ENCODE data around the gene UPK3B.
"Not testable (repeated sequence)": the region's sequence is repeated elsewhere in the genome, so short reads cannot be mapped to it uniquely, and the experiment has no call there.

UPK3B gene

DNA sequence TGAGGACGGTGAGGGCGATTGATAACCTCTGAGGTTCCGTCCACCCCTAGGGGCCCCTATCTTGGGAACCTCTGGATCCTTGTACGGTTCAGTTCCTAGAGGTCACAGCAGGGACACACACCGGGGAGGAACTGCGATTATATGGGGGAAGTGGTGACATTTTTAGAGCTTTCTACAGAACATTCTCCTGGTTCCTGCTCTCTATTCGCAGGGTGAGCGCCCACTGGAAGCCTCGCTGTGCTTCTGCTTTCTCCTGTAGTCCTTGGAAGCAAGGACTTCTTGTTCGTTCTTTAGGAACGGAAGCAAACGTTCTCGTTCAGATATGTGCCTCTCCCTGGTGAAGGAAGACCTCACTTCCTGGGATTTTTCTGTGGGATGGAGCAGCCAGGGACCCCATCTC lies 22.4 kb upstream of the UPK3B start:
- DNase-seq (ENCODE audit: low read depth in 2 of 2, low spot score in 1 of 2): not testable (repeated sequence)

DNA sequence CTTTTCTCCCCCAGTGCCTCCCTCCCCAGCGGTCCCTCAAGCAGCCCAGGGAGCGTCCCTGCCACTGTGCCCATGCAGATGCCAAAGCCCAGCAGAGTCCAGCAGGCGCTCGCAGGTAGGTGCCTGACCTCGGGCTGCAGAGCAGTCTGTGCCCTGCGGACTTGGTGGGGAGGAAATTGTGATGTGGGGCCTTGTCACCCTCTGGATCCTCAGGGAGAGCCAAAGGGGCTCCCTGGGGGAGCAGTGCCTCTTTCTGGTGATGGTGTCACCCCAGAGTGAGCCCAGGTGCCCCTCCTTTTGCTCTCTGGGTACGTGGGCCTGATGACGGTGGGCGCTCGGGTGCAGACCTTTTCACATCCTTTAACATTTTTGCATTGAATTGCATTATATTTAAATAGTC lies 18.2 kb upstream of the UPK3B start:
- not testable (repeated sequence) for DNase-seq (ENCODE audit: low read depth in 2 of 2, low spot score in 1 of 2)

DNA sequence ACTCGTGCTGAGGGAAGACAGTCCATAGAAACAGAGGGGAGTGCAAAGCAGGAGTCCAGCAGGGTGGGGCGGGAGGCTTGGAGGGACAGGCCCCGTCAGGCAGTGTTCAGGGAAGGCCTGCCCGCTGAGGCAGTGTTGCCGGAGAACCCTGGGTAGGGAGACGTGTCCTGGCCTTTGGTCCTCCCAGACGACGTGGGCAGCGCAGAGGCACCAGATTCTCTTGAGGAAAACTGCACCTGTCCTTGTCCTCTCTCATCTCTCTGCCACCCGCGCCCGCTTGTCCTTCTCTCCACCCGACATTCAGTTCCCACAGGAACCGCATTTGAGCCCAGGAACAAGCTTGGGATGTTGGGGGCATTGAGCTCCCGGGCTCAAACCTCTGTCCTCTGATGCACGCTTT lies 14.6 kb upstream of the UPK3B start:
- DNase-seq (ENCODE audit: low read depth in 2 of 2, low spot score in 1 of 2): not testable (repeated sequence)

DNA sequence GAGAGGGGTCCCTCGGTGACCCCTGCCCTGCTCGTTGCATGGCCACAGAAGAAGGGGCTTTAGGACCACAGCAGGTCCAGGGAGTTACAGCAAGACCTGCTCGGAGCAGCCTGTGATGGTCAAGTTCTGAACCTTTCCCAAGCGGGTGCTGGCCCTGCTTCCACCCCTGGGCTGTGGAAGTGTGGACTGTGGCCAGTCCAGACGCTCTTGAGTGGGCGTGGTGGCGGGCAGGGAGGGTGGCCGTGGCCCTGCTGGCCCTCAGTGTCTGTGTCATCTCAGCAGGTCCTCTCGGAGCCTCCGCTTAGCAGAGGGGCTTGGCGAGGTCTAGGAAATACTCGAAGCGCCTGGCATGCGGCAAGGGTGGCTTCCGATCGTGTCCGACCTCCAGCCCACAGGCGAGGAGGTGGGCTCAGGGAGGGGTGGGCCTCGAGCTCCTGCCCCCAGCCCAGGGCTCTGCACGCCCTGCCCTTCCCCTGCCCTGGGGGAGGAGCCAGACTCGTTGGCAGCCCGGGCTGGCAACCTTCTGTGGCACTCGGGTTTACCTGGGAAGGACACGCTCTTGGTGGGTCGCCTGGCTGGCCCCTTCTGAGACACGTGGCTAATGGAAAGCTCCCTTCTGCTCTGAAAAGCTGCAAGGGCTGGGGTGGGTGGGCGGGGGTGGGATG lies 12.3 kb upstream of the UPK3B start:
- DNase-seq (ENCODE audit: low read depth in 2 of 2, low spot score in 1 of 2): not testable (repeated sequence)

DNA sequence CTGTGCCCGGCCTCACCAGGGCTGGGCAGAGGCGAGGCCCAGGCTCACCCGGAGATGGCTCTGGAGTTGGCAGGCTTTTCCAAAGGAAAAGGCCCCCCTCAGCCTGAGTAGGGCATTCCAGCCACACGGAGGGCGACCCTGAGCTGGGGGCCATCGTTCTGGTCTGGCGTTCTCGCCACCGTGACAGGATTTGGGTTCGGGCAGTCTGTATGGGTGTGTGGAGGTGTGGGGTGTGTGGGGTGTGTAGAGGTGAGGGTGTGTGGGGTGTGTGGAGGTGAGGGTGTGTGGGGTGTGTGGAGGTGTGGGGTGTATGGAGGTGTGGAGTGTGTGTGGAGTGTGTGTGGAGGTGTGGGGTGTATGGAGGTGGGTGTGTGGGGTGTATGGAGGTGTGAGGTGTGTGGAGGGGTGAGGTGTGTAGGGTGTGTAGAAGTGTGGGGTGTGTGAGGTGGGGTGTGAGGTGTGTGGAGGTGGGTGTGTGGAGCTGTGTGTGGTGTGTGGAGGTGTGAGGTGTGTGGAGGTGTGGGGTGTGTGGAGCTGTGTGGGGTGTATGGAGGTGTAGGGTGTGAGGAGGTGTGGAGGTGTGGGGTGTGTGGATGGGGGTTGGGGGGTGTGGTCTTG lies 11.7 kb upstream of the UPK3B start:
- DNase-seq (ENCODE audit: low read depth in 2 of 2, low spot score in 1 of 2): not testable (repeated sequence)

DNA sequence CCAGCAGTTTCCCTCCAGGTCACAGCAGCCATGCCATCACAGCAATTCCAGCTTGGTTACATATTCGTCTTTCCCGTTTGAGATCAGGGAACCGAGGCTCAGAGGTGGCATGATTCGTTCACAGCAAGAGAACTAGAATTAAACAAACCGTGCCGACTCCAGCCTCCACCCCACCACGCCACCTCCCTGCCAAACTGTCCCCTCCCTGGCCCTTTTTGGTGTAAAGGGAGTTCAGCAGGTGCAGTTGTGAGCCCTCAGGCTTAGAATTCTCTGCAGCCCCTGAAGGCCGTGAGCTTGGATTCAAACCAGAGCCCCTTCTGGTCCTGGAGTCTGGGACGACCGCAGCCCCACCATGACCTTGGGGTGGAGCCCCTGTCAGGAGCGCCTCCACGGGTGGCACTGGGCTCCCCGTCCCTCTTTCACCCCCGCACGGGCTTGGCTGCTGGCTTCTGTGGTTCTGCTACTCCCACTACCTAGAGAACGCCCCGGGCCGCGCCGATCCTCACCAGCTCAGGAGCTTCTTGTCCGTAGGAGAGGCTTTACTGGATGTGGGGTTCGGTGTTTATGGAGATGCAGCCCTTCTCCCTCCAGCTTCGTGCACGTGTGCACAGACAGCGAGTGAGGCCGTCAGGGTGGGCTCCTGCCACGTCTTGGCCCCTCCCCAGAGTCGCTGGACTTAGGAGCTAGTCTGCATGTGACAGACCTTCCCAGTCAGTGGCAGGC lies 11.0 kb upstream of the UPK3B start:
- not testable (repeated sequence) for DNase-seq (ENCODE audit: low read depth in 2 of 2, low spot score in 1 of 2)

DNA sequence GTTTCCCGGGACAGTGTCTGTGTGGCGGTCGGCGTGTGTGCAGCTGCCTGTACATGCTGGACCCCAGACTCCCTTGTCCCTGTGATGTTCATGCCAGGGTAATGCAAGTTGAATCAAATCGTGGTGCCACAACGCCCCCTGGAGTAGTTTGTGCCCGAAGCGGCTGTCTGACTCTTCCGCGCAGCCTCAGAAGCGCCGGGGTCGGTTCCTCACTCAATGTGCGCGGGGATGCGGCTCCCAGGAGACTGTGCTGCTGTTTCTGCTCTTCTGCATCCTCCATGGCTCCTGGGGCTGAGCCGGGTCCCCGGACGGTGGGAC lies 10.5 kb upstream of the UPK3B start:
- DNase-seq (ENCODE audit: low read depth in 2 of 2, low spot score in 1 of 2): not testable (repeated sequence)

DNA sequence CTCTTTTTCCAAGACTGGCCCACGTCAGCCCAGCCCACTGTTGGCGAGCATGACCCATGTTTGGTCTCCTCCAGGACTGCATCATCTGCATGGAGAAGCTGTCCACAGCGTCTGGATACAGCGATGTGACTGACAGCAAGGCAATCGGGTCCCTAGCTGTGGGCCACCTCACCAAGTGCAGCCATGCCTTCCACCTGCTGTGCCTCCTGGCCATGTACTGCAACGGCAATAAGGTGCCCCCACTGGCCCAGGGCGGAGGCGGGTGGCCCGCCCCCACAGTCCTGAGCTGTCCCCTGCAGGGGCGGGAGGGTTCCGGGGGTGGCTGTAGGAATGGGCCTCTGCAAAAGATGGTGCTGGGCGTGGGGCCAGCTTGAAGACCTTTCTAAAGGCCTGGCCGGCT lies 8.1 kb upstream of the UPK3B start:
- DNase-seq (ENCODE audit: low read depth in 2 of 2, low spot score in 1 of 2): not testable (repeated sequence)

DNA sequence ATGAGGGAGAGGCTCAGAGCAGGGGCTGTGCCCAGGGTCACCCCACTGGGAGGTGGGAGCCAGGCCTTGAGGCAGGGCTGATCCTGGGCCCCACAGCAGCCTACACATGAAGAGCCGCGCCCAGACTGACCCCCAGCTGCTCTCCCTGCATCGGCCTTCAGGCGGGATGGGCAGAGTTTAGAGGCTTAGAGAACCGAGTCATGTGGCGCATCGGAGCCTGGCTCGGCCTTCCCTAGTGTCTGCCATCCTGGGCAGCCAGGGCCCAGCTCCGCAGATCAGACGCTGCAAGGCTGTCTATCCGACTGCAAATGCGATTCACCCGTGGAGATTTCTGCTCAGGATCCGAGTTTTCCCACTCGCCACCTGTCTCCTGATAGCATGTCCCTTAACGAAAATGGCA lies 7.5 kb upstream of the UPK3B start:
- DNase-seq (ENCODE audit: low read depth in 2 of 2, low spot score in 1 of 2): not testable (repeated sequence)

DNA sequence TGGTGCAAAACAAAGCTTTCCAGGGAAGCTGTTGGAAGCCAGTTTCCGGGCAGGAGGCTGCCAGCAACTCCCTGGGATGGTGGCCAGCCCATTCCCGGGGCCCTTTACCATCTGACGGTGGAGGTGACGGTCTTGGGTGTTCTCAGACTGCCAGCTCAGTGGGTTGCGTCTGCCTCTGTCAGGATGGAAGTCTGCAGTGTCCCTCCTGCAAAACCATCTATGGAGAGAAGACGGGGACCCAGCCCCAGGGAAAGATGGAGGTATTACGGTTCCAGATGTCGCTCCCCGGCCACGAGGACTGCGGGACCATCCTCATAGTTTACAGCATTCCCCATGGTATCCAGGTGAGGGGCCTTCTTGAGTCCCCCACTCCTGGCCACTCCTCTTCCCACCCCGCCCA lies 7.1 kb upstream of the UPK3B start:
- DNase-seq (ENCODE audit: low read depth in 2 of 2, low spot score in 1 of 2): not testable (repeated sequence)

DNA sequence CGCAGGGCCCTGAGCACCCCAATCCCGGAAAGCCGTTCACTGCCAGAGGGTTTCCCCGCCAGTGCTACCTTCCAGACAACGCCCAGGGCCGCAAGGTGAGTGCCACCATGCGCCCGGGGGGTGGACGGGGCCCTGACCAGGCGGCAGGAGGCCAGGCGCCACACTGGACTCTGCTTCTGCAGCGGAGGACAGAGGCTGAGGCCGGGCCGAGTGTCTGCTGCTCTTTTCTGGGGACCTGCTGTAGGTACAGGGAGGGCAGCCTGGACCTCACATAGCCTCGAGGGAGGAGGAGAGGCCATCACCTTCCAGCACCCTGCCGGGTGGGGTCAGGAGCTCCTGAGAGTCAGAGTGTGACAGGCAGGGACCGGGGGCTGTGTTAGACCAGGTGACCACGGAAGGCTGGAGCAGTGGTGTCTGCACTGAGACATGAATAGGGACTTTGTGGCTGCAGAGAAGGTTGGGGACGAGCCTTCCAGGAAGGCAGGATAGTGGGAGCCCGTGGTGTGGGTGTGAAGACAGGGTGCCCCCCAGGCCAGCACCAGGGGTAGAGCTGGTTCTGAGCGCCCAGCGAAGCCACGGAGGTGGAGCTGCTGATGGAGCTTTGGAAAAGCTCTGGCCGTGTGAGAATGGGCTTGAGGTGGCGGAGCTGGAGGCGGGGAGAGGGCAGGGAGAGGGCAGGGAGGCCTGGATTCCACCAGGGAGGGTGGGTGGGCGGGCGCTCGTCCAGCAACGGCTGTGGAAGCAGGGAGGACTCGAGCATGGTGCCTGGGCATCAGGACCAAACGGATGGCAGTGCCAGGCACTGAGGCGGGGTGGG lies 5.8 kb upstream of the UPK3B start:
- DNase-seq (ENCODE audit: low read depth in 2 of 2, low spot score in 1 of 2): not testable (repeated sequence)

DNA sequence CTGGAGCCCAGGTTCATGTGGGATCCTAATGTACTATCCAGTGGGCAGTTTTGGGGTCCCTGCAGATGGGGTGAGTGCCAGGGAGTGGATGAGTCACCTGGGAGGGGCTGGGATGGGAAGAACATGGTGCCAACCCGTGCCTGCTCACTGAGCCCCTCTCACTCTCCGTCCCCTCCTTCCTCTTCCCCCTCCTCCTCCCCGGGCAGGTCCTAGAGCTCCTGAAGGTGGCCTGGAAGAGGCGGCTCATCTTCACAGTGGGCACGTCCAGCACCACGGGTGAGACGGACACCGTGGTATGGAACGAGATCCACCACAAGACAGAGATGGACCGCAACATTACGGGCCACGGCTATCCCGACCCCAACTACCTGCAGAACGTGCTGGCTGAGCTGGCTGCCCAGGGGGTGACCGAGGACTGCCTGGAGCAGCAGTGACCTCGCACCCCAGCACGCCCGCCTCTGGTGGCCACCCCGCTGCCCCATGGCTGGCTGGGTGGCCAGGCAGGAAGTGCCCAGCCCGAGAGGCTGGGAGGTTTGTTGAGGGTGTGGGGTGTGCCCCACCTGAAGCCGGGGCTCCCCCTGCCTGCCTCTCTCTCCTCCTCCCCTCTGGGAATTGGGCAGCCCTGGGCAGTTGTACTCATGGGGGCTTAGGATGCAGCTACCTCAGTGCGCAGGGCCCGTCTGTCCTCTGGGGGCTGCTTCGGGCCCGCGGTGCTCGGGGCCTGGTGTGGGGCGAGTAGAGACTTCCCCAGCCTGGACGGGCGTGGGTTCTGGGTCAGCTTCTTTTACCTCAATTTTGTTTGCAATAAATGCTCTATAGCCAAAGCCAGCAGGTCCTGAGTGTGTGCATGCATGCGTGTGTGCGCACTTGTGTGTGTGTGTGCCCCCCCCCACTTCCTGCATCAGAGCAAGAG lies 4.9 kb upstream of the UPK3B start:
- no peak for DNase-seq (ENCODE audit: low read depth in 2 of 2, low spot score in 1 of 2)

DNA sequence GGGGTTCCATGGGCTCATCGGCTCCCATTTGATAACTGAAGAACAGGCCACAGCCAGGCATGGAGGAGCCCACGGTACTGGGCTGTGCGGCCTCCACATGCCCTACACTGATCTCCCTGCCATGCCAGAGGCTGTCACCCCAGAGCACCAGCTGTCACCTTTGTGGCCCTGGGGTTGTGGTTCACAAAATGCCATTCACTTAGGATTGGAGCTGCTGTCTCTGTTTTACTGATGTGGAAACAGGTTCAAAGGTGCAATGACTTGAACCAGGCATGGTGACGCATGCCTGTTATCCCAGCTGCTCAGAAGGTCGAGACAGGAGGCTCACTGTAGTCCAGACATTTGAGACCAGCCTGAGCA lies 4.3 kb upstream of the UPK3B start:
- DNase-seq (ENCODE audit: low read depth in 2 of 2, low spot score in 1 of 2): no peak

DNA sequence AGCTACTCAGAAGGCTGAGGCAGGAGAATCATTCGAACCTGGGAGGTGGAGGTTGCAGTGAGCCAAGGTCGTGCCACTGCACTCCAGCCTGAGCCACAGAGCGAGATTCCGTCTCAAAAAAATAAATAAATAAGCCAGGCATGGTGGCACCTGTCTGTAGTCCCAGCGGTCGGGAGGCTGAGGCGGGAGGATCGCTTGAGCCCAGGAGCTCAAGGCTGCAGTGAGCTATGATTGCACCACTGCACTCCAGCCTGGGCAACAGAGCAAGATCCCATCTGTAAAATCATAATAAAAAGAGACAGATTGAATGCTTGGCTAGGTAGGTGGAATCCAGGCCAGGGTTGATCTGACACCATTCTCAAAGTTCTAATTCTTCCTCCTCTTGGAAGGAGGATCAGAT lies 3.7 kb upstream of the UPK3B start:
- not testable (repeated sequence) for DNase-seq (ENCODE audit: low read depth in 2 of 2, low spot score in 1 of 2)

DNA sequence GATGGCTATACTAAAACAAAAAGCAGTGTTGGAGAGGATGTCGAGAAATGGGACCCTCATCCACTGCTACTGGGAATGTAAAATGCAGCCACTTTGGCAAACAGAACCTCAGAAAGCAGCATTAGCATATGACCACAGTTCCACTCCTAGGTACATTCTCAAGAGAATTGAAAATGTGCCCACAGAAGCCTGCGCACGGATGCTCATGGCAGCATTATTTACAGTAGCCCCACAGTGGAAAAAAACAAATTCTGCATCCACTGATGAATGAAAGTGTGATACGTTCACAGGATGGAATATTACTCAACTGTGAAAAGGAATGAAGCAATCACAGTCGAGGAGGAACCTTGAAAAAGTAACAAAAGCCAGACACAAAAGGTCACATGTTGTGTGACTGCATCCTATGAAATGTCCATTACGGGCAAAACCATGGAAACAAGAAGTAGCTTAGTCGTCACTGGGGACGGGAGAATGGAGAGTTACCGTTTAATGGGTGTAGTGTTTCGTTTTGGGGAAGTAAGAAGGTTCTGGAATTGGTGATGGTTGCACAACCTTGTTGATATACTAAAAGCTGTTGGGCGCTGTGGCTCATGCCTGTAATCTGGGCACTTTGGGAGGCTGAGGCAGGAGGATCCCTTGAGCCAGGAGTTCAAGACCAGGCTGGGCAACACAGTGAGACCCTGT lies 2.5 kb upstream of the UPK3B start:
- no peak for DNase-seq (ENCODE audit: low read depth in 2 of 2, low spot score in 1 of 2)

DNA sequence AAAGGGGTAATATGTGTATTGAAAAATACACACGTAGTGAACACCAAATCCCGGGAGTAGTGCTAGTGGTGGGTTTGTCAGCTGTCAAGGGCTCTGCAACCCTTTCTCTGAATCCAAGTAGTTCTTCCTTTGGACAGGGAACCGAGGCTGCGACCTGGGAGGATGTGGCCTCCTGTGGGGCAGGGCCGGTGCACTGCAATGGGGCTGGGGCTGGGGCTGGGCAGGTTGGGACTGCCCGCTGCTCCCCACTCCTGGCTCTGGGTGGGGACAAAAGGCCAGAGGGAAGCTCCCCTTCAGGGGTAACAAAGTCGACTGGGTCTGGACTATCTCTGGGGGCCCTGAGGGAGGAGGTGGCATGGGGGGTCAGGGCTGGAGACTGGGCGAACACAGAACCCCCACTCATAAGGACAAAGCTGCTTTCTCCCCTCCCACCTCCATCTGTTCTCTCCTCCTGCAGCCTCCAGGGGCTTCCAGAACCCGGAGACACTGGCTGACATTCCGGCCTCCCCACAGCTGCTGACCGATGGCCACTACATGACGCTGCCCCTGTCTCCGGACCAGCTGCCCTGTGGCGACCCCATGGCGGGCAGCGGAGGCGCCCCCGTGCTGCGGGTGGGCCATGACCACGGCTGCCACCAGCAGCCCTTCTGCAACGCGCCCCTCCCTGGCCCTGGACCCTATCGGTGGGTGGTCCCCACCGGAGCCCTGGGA lies 1.0 kb downstream of the UPK3B start:
- DNase-seq (ENCODE audit: low read depth in 2 of 2, low spot score in 1 of 2): not testable (repeated sequence)

DNA sequence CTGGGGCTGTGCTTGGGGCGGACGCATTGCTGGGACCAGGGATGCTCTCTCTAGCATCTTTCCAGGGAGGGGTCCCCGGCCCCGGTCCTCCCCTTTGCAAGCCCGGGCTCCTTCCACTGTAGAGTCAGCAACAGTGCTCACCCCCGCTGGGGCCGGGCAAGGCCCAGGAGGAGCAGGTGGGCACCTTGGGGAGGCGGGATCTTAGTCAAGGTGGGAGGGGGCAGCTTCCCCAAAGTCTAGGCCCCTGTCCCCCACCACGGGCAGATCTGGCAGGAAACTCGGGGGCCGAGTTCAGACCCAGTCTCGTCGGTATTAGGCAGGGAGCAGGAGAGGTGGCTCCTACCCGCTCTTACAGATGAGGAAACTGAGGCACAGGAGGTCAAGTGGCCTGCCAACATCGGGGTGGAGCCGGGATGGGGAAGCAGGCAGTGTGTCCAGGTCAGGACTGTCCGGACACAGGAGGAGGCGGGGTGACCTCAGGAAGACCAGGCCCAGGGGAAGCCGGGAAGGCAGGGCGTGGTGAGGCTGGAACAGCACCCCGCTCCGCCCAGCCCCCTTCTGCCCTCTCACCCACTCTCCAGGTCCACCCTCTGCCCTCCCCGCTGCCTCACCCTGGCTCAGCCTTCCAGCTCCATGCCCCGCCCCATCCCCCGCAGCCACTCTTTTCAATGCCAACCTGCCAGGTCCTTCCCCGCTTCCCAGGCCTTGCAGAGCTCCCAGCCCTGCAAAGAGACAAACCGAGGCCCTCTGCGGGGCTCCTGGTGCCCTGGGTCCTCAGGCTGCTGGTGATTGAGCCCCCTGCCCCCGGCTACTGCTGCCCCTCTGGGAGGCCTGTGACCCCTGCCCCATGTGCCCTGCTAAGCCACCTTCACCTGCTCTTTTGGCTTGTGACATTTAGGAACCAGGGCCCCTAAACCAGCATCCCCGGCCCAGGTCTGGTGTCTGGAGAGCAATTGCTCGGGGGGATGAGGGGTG lies 1.8 kb downstream of the UPK3B start:
- DNase-seq (ENCODE audit: low read depth in 2 of 2, low spot score in 1 of 2): not testable (repeated sequence)

Measured in stimulated activated CD8-positive, alpha-beta memory T cell treated with anti-CD3 and anti-CD28 coated beads, Interleukin-4, amount 100 ng/mL, for 4 hours (primary cell).